ENCODE results near the gene SCRG1. TPM values are rescaled to one million over a fixed set of nuclear protein-coding genes. Genes with fewer than 3 reads are reported as not detected.

The SCRG1 gene
- polyA plus RNA-seq, 3 donors: 0.07 to 0.24 (median 0.08) TPM

GRCh38 chr4:173370130-173370476, 28.8 kb downstream of the SCRG1 start:
- peak overlapping the region; percentile 68 for H3K9ac ChIP-seq (ENCODE audit: insufficient read depth, low read length, poor library complexity, severe bottlenecking)
- WGBS (ENCODE audit: insufficient coverage): 0% methylated on average over 6 of the region's 14 CpGs
- Mint-ChIP-seq H3K27ac (peak overlapping the region; percentile 93 to 98 (median 97)), H3K4me1 (peaks cover 34% of the 10 kb centered on the region), H3K9me3 (peaks cover 0 to 2% (median 0%) of the 10 kb centered on the region in 7 donors), H3K36me3 (peaks cover 0 to 4% of the 10 kb centered on the region in 2 donors), H3K27me3 (ENCODE audit: low read depth in 3 of 3) (peaks cover 0 to 1% (median 0%) of the 10 kb centered on the region in 3 donors), H3K4me3 (peak overlapping the region; percentile 98 to 100)
- peaks cover 42% of the 10 kb centered on the region for H3K79me2 ChIP-seq (ENCODE audit: insufficient read depth, low read length)
- peak; percentile 5 to 25 (median 23) for DNase-seq
- TF ChIP-seq CTCF (IDR thresholded peaks at IDR 0.05): no peak
- H3K4me2 ChIP-seq (replicated peaks; ENCODE audit: extremely low read depth, low read length, poor library complexity, severe bottlenecking): peak overlapping the region; percentile 95
- H3K36me3 ChIP-seq (replicated peaks in 1 of 2; ENCODE audit: control insufficient read depth in 1 of 2, insufficient read depth in 2 of 2, low read length in 2 of 2): peaks cover 0 to 5% of the 10 kb centered on the region in 2 donors
- peak overlapping the region; percentile 79 to 98 (median 93) for H3K4me3 ChIP-seq (replicated peaks in 1 of 3; ENCODE audit: low read depth in 2 of 3, low read length in 3 of 3)
- no peaks in the 10 kb centered on the region for H3K27me3 ChIP-seq (ENCODE audit: control insufficient read depth in 2 of 2, insufficient read depth in 2 of 2, low read length in 2 of 2)
- peak overlapping the region; percentile 83 for H2AFZ ChIP-seq (ENCODE audit: insufficient read depth, low read depth, low read length, poor library complexity, severe bottlenecking)
- intact Hi-C loops (cut with micrococcal nuclease): loop anchor here (1.0 to 2.0 kb wide), 3 partner anchors 35 to 45 kb away; partner anchors contain the start of gene HMGB2 (in 2 of the 2)
- peak overlapping the region; percentile 67 to 82 for H3K27ac ChIP-seq (ENCODE audit: low read depth in 1 of 2, low read length in 2 of 2)
- H4K20me1 ChIP-seq (ENCODE audit: insufficient read depth, low read length): peaks cover 14% of the 10 kb centered on the region
- peaks cover 13 to 40% of the 10 kb centered on the region in 2 donors for H3K4me1 ChIP-seq (ENCODE audit: control insufficient read depth in 1 of 2, insufficient read depth in 2 of 2, low read length in 2 of 2)
- H3K9me3 ChIP-seq (replicated peaks in 1 of 2; ENCODE audit: control insufficient read depth in 1 of 2, insufficient read depth in 1 of 2, low read length in 2 of 2): no peaks in the 10 kb centered on the region

GRCh38 chr4:173367946-173368345, 31.0 kb downstream of the SCRG1 start:
- Mint-ChIP-seq H3K9me3 (peaks cover 0 to 2% (median 0%) of the 10 kb centered on the region in 7 donors), H3K27me3 (ENCODE audit: low read depth in 3 of 3) (peaks cover 0 to 1% (median 0%) of the 10 kb centered on the region in 3 donors), H3K36me3 (no peaks in the 10 kb centered on the region), H3K4me1 (peaks cover 23% of the 10 kb centered on the region), H3K4me3 (no peak overlapping the region), H3K27ac (no peak overlapping the region)
- DNase-seq: peak in 2 of 3 donors; percentile 10 to 13
- intact Hi-C loops (cut with micrococcal nuclease): loop anchor here in 1 of 2 donors (5.0 kb wide), 1 partner anchor 49 kb away; no protein-coding TSS in a partner anchor
- Histone ChIP-seq H3K27me3 (ENCODE audit: control insufficient read depth in 2 of 2, insufficient read depth in 2 of 2, low read length in 2 of 2) (no peaks in the 10 kb centered on the region), H3K27ac (ENCODE audit: low read depth in 1 of 2, low read length in 2 of 2) (no peak overlapping the region), H3K9ac (ENCODE audit: insufficient read depth, low read length, poor library complexity, severe bottlenecking) (no peak overlapping the region), H3K9me3 (replicated peaks in 1 of 2; ENCODE audit: control insufficient read depth in 1 of 2, insufficient read depth in 1 of 2, low read length in 2 of 2) (no peaks in the 10 kb centered on the region), H4K20me1 (ENCODE audit: insufficient read depth, low read length) (peaks cover 2% of the 10 kb centered on the region), H3K36me3 (replicated peaks in 1 of 2; ENCODE audit: control insufficient read depth in 1 of 2, insufficient read depth in 2 of 2, low read length in 2 of 2) (no peaks in the 10 kb centered on the region), H3K4me2 (replicated peaks; ENCODE audit: extremely low read depth, low read length, poor library complexity, severe bottlenecking) (no peak overlapping the region), H3K79me2 (ENCODE audit: insufficient read depth, low read length) (peaks cover 20% of the 10 kb centered on the region), H2AFZ (ENCODE audit: insufficient read depth, low read depth, low read length, poor library complexity, severe bottlenecking) (no peak overlapping the region), H3K4me3 (replicated peaks in 1 of 3; ENCODE audit: low read depth in 2 of 3, low read length in 3 of 3) (no peak overlapping the region), H3K4me1 (ENCODE audit: control insufficient read depth in 1 of 2, insufficient read depth in 2 of 2, low read length in 2 of 2) (peaks cover 9 to 25% of the 10 kb centered on the region in 2 donors)
- WGBS (ENCODE audit: insufficient coverage): 42% methylated on average over 3 of the region's 4 CpGs
- no peak for TF ChIP-seq CTCF (IDR thresholded peaks at IDR 0.05)
